K562 (cell line): ENCODE results near the gene PRTFDC1. TPM values are rescaled to one million over a fixed set of nuclear protein-coding genes. Genes with fewer than 3 reads are reported as not detected.

Experiments used
- BACH1 ChIP-seq: fragments of 200-800 bp; sonication (Bioruptor generic); IDR thresholded peaks from 2 replicates; pipeline ENCODE4 v1.6.1; 2016; ENCODE audit warnings: missing genetic modification characterization, missing compliant biosample characterization
- CBFB ChIP-seq: sonication (generic); formaldehyde crosslinking; IDR thresholded peaks from 2 replicates; pipeline ENCODE4 v1.4.0; 2020; ENCODE audit warnings: mild to moderate bottlenecking, missing genetic modification reagents
- DMBX1 ChIP-seq: fragments of 250-450 bp; sonication (Bioruptor Pico); IDR thresholded peaks from 2 replicates; pipeline ENCODE4 v1.8.0; 2022; ENCODE audit warnings: inconsistent platforms, mild to moderate bottlenecking, moderate library complexity, borderline replicate concordance
- ESRRA ChIP-seq: fragments of 450-650 bp; IDR thresholded peaks from 2 replicates; pipeline ENCODE4 v1.6.1; 2014; ENCODE audit warnings: low read depth, mild to moderate bottlenecking, moderate library complexity, borderline replicate concordance
- HLTF ChIP-seq: fragments of 450-650 bp; IDR thresholded peaks from 2 replicates; pipeline ENCODE4 v1.6.1; 2016
- HMGN3 ChIP-seq: IDR thresholded peaks from 2 replicates; pipeline ENCODE4 v1.6.1; 2011; ENCODE audit warnings: borderline replicate concordance, low read depth, mild to moderate bottlenecking, mixed read lengths, low read length; ENCODE audit not compliant: insufficient read length; ENCODE audit errors: extremely low read depth
- IFI16 ChIP-seq: fragments of 250-450 bp; sonication (Bioruptor Pico); IDR thresholded peaks from 2 replicates; pipeline ENCODE4 v2.1.2; 2022; ENCODE audit warnings: mild to moderate bottlenecking, inconsistent platforms
- KAT8 ChIP-seq: fragments of 450-650 bp; IDR thresholded peaks from 2 replicates; pipeline ENCODE4 v1.6.1; 2016; ENCODE audit warnings: low read depth, mild to moderate bottlenecking
- MAFG ChIP-seq: fragments of 450-650 bp; conservative IDR thresholded peaks from 2 replicates; pipeline ENCODE4 v1.6.1; 2016; ENCODE audit warnings: missing genetic modification characterization, missing compliant biosample characterization
- MTA2 ChIP-seq: fragments of 450-650 bp; IDR thresholded peaks from 2 replicates; pipeline ENCODE4 v1.6.1; 2016; ENCODE audit warnings: low read depth
- PML ChIP-seq: IDR thresholded peaks from 2 replicates; pipeline ENCODE4 v1.6.1; 2012; ENCODE audit warnings: low read length, inconsistent platforms
- RCOR1 ChIP-seq, 2 experiments: IDR thresholded peaks; 2 replicates each; pipeline ENCODE4 v1.6.1; 2012; ENCODE audit warnings: low read depth in 2 of 2, low read length in 2 of 2, borderline replicate concordance in 1 of 2, improper control_type of control experiment in 1 of 2
- STAT5A ChIP-seq: IDR thresholded peaks from 2 replicates; pipeline ENCODE4 v1.6.1; 2012; ENCODE audit warnings: low read length, inconsistent platforms, borderline replicate concordance
- THRAP3 ChIP-seq: fragments of 450-650 bp; IDR thresholded peaks from 2 replicates; pipeline ENCODE4 v1.6.1; 2016; ENCODE audit warnings: mild to moderate bottlenecking, inconsistent platforms, borderline replicate concordance
- U2AF1 ChIP-seq: fragments of 200-400 bp; formaldehyde crosslinking; optimal IDR thresholded peaks from 2 replicates; pipeline ENCODE3; 2017; ENCODE audit warnings: mild to moderate bottlenecking, low read depth, low read length, moderate library complexity
- ZNF311 ChIP-seq: fragments of 250-450 bp; sonication (Bioruptor Pico); IDR thresholded peaks from 2 replicates; pipeline ENCODE4 v1.4.0; 2020; ENCODE audit warnings: mild to moderate bottlenecking, moderate library complexity
- polyA plus RNA-seq, 8 experiments: library from polyadenylated mRNA; depleted of rRNA in 4 of 8; stranded (reverse) in 5 of 8; unstranded in 3 of 8; fragments of >200 nt; fragmentation: Nextera tagmentation in 2 of 8; fragmentation: Illumina TruSeq in 1 of 8; extraction: Ambion mirVana in 2 of 8; extraction: Trizol in 1 of 8; gene quantifications; 2 replicates each; pipeline versions ENCODE4 v1.2.1 to v1.2.3, GENCODE V29; 2011 to 2014; ENCODE audit warnings: inconsistent platforms in 1 of 8, missing spikeins in 1 of 8
- total RNA-seq, 7 experiments: library from RNA; depleted of rRNA in 6 of 7; stranded (reverse); fragments of >200 nt in 6 of 7; fragmentation: Illumina TruSeq in 2 of 7; extraction: Trizol in 2 of 7; gene quantifications; 2 replicates each; pipeline versions ENCODE4 v1.2.1 to v1.2.3, GENCODE V29; 2011 to 2021; ENCODE audit warnings: low replicate concordance in 1 of 7
- TF ChIP-seq, protein P1 (sequence below): fragments of 250-450 bp; sonication (Bioruptor Pico); IDR thresholded peaks from 2 replicates; pipeline ENCODE4 v1.5.0; 2020; ENCODE audit warnings: mild to moderate bottlenecking, borderline replicate concordance
- TF ChIP-seq, protein P2 (sequence below): fragments of 250-450 bp; sonication (Bioruptor Pico); IDR thresholded peaks from 2 replicates; pipeline ENCODE4 v1.8.0; 2021; ENCODE audit warnings: mild to moderate bottlenecking, moderate library complexity
- TF ChIP-seq, protein P3 (sequence below), 2 experiments: IDR thresholded peaks in 1 of 2; conservative IDR thresholded peaks in 1 of 2; 2 replicates each; pipeline ENCODE4 v1.6.1; 2016; ENCODE audit warnings: low read depth in 2 of 2, mild to moderate bottlenecking in 1 of 2, missing compliant biosample characterization in 1 of 2, missing genetic modification characterization in 1 of 2, moderate library complexity in 1 of 2
- TF ChIP-seq, protein P4 (sequence below): fragments of 200-800 bp; sonication (Bioruptor generic); IDR thresholded peaks from 2 replicates; pipeline ENCODE4 v1.6.1; 2017; ENCODE audit warnings: missing genetic modification characterization, missing compliant biosample characterization

PRTFDC1 gene
- total and polyA plus RNA-seq, 9 of the 15 experiments (the other 6 are each of a cell fraction or from before 2014, with no cell fraction given), result 7.0 to 27.6 (median 10.0) TPM

DNA sequence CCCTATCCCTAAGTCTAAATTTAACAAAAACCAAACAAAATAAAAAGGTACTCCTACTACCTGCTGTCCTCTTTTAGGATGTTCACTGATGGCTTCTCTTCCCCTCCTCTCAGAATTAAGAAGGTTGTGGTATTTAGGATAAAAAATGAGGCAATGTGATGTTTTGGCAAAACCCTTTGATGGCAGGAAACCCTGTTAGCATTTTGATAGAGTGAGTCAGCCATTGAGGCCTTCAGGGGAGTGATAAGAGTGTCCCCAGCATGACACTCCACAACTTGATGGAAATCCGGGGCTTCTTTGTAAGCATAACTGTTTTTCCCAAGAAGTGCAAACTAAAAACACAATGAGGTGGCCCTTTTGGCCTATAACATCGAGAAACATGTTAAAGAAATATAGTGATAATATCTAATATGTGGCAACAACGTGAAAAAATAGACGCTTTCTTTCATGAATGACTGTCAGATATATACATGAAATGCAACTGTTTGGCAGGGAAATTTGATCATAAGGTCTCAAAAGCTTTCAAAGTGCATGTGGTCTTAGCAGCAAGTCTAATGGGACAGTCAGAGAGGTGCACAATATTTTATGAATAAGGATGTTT is 55.0 kb downstream of the PRTFDC1 start (continued):
- no peak for TF ChIP-seq CBFB
- no peak for TF ChIP-seq IFI16 (CRISPR knock-in tag)
- TF ChIP-seq STAT5A, result peak; percentile 79
- TF ChIP-seq, protein P1, sequence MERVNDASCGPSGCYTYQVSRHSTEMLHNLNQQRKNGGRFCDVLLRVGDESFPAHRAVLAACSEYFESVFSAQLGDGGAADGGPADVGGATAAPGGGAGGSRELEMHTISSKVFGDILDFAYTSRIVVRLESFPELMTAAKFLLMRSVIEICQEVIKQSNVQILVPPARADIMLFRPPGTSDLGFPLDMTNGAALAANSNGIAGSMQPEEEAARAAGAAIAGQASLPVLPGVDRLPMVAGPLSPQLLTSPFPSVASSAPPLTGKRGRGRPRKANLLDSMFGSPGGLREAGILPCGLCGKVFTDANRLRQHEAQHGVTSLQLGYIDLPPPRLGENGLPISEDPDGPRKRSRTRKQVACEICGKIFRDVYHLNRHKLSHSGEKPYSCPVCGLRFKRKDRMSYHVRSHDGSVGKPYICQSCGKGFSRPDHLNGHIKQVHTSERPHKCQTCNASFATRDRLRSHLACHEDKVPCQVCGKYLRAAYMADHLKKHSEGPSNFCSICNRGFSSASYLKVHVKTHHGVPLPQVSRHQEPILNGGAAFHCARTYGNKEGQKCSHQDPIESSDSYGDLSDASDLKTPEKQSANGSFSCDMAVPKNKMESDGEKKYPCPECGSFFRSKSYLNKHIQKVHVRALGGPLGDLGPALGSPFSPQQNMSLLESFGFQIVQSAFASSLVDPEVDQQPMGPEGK (CRISPR knock-in tag), result no peak
- TF ChIP-seq MTA2, result peak; percentile 35; the same call in 1 of the 2 replicates
- 0 out of 4 replicates have a peak, but pooled peaks of 1 of the 2 experiments have one; percentile 56 for TF ChIP-seq RCOR1 (IDR thresholded peaks at IDR 0.05; ENCODE audit: borderline replicate concordance in 1 of 2, low read depth in 2 of 2, low read length in 2 of 2)
- no peak; the same call in 1 of the 2 replicates for TF ChIP-seq MAFG (tag)
- TF ChIP-seq, protein P2, sequence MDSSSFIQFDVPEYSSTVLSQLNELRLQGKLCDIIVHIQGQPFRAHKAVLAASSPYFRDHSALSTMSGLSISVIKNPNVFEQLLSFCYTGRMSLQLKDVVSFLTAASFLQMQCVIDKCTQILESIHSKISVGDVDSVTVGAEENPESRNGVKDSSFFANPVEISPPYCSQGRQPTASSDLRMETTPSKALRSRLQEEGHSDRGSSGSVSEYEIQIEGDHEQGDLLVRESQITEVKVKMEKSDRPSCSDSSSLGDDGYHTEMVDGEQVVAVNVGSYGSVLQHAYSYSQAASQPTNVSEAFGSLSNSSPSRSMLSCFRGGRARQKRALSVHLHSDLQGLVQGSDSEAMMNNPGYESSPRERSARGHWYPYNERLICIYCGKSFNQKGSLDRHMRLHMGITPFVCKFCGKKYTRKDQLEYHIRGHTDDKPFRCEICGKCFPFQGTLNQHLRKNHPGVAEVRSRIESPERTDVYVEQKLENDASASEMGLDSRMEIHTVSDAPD (CRISPR knock-in tag), result no peak
- TF ChIP-seq, protein P3, sequence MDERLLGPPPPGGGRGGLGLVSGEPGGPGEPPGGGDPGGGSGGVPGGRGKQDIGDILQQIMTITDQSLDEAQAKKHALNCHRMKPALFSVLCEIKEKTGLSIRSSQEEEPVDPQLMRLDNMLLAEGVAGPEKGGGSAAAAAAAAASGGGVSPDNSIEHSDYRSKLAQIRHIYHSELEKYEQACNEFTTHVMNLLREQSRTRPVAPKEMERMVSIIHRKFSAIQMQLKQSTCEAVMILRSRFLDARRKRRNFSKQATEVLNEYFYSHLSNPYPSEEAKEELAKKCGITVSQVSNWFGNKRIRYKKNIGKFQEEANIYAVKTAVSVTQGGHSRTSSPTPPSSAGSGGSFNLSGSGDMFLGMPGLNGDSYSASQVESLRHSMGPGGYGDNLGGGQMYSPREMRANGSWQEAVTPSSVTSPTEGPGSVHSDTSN (CRISPR knock-in tag; IDR thresholded peaks at IDR 0.05; ENCODE audit: low read depth), result no peak
- TF ChIP-seq, protein P3 (tag; conservative IDR thresholded peaks at IDR 0.05; ENCODE audit: low read depth), result 0 out of 2 replicates have a peak, but pooled peaks have one; percentile 31
- no peak for TF ChIP-seq U2AF1
- no peak for TF ChIP-seq ESRRA
- TF ChIP-seq, protein P4, sequence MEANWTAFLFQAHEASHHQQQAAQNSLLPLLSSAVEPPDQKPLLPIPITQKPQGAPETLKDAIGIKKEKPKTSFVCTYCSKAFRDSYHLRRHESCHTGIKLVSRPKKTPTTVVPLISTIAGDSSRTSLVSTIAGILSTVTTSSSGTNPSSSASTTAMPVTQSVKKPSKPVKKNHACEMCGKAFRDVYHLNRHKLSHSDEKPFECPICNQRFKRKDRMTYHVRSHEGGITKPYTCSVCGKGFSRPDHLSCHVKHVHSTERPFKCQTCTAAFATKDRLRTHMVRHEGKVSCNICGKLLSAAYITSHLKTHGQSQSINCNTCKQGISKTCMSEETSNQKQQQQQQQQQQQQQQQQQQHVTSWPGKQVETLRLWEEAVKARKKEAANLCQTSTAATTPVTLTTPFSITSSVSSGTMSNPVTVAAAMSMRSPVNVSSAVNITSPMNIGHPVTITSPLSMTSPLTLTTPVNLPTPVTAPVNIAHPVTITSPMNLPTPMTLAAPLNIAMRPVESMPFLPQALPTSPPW (CRISPR knock-in tag), result peak; percentile 36; the same call in 1 of the 2 replicates
- TF ChIP-seq DMBX1 (CRISPR knock-in tag), result peak; percentile 48; the same call in 1 of the 2 replicates
- TF ChIP-seq THRAP3, result no peak
- no peak for TF ChIP-seq KAT8
- 0 out of 2 replicates have a peak, but pooled peaks have one; percentile 21 for TF ChIP-seq BACH1
- TF ChIP-seq HMGN3, result no peak
- TF ChIP-seq PML, result peak; percentile 77
- TF ChIP-seq HLTF, result no peak
- TF ChIP-seq ZNF311, result 0 out of 2 replicates have a peak, but pooled peaks have one; percentile 23
